ENCODE results near the gene MZB1.

- TF ChIP-seq CTCF (IDR thresholded peaks at IDR 0.05; ENCODE audit: poor library complexity): no peak
- no peak for TF ChIP-seq EZH2phosphoT487 (IDR thresholded peaks at IDR 0.05; ENCODE audit: low read depth, severe bottlenecking, unreplicated experiment)
- TF ChIP-seq EZH2 (IDR thresholded peaks at IDR 0.05; ENCODE audit: borderline replicate concordance): no peak
Measured at GRCh38 chr5:139403418-139403786, 13.7 kb upstream of the MZB1 start.
